Activated CD8-positive, alpha-beta memory T cell treated with anti-CD3 and anti-CD28 coated beads, Interleukin-2, amount 50 U/mL, for 4 hours (primary cell): ENCODE measurements around the gene KLHL3.
A peak's percentile ranks its signal among the peaks of the same experiment; 100 is the strongest.

Experiments
- DNase-seq: peaks from one replicate; pipeline ENCODE4 v3.0.0-alpha.2; 2020

The KLHL3 gene

DNA sequence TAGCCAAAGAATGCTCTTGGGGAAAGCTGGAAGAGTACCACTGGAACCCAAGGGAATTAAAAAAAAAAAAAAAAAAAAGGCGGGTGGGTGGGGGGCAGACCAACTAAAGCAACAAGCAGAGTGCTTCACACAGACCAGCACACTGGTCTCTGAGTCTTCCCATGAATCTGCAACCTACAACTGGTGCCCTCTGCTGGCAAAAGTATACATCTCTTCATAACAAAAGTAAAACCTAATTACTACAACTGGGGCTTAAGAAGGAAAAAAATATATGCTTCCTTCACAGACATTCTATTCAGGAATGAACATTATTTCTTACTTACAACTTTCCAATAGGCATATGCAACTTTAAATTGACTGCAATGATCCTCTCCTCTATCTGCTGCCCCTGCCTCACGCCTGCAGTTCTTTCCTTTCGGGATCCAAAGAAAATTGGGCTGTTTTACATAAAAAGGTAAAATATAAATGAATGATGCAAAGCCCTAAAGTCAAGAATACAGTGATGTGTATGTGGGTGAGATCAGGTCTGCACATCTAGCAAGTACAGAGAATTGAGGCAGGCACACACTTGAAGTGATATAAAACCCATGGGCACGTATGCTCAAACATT lies 7.2 kb upstream of the KLHL3 start:
- DNase-seq = peak; percentile 56

DNA sequence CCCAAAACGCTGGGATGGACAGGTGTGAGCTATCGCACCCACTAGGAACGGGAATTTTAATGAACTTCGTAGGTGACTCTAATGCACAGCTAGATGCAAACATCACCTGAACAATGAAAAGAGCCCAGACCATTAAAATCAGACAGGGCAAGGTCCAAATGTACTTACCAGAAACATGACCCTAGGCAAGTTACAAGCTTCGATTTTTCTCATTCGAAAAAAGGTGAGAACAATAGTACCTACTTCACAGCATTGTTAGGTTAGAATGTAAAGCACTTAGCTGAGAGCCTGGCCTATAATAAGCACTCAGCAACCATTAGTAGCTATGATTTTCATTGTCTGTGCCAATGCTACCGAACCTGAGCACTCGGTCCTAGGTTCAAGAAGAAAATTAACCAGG lies 5.8 kb upstream of the KLHL3 start:
- no peak for DNase-seq

DNA sequence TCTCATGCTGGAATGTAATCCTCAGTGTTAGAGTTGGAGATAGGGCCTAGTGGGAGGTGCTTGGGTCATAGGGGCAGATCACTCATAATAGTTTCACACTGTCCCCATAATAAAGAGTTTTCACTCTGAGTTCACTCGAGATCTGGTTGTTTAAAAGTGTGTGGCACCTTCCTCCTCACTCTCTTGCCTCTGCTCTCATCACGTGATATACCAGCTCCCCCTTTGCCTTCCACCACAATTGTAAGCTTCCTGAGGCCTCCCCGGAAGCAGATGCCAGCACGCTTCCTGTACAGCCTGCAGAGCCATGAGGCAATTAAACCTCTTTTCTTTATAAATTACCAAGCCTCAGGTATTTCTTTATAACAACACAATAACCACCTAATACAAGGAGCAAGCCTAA lies 3.8 kb upstream of the KLHL3 start:
- DNase-seq = no peak

DNA sequence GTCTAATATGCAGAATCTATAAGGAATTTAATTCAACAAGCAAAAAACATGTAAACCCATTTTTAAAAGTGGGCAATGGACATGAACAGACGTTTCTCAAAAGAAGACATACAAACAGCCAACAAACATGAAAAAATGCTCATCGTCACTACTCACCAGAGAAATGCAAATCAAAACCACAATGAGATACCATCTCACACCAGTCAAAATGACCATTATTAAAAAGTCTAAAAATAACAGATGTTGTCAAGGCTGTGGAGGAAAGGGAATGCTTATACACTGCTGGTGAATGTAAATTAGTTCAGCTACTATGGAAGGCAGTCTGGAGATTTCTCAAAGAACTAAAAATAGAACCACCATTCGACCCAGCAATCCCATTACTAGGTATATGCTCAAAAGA lies 3.1 kb upstream of the KLHL3 start:
- DNase-seq = no peak

DNA sequence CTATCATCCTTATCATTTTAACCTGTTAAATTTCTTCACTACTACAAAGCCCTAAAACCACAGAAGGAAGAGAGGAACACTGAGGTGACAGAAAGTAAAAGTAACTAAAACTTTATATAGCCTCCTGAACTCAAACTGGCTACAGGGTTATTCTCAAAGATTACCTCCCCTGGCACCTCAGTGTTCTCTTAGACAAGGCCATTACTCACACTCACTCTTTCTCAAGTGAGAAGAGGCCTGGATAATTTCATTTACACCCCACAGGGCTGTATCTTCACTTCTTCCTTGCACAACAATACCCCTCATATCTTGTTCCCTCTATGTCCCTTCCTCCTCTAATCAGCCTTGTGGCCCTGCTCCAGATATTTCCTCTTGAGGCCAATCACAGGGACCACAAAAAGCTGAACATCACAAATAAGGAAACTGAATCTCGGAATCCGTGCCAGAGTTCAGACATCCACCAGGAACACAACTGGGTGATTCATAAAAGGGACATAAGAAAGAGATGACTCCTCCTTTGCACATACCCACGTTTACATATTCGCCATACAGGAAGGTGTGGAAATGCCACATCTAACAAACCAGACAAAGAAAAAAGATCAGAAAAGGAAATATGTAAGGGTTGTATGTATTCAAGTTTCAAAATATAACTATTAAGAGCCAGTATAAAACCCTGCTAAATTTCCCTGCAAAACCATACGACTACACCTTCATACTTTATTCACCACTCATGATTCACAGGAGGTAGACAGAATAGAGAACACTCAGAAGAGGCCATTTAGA lies 1.7 kb upstream of the KLHL3 start:
- no peak for DNase-seq

DNA sequence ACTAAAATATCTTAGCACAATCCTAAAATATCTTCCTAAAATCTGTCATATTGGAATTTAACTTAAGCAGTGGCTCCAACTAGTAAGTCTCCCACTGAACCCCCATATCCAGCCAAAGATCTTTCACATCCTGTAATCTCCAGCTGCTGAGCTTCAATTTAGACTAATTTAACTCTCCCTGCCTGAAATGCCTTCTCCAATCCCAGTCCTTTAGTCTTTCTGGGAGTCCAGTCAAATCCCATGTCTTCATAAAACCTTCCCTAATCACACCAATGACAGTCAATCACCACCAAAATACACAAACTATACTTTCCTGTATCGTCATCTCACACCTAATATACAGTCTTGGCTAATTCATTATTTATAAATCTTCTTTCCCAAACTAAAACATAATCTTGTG lies 607 bp upstream of the KLHL3 start:
- no peak for DNase-seq

DNA sequence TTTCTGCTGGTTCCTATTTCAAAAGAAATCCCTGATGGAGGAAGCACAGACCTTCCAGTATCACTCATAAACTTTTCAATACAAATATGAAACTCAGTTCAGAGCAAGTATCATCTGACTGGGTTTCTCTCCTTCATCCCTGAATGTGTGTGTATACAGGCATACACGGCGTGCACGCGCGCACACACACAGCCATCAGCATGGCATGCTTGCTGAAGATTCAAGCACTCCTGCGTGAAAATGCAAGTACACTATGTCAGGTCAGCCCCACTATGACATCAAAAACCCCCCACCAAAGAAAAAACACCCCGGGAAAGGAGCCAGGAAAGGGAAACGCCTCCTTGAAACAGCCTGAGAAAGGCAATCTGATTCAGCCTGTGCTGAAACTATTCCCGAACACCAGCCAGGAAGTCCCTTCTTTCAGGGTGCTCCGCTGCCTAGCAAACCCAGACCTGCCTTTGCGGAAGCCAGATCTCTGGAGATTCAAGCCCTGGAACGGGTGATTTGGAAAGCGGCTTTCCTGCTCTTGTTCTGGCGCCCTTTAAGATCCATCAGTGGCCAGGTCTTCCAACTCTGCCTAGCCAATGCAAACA lies 831 bp downstream of the KLHL3 start:
- DNase-seq = no peak

DNA sequence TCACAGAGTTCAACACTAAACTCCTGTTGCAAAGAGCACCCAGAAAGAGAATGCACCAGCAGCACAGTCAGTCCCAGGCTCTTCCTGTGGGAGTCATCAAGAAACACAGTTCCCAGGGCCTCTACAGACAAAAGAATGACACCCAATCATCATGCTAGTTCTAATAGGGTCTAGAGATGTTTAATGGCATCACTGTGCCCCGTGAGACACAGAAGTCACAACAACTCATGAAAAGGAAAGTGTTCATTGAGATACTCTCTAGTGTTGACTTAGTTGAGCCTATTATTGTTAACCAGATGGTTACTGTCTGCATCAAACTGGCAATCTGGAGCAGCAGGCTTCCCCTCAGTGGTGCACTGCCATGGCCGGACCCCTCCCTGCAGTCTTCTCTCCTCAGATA lies 1.6 kb downstream of the KLHL3 start:
- no peak for DNase-seq

DNA sequence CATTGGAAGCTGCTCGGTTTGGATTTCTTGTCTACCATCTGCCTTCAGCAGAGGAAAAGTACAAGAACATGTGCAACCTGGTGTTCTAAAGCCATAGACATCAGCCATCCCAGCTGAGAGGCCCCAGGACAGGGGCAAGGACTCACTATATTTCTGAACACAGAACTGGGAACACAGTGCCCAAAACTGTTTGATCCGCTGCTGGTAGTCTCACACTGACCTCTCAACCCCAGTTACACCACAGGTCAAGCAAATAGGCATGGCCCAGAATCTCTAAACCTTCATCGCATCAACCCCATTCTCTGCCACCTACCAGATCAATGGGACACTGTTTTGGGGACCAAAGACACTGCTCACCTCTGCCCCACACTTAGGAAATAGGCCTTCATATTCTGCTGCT lies 2.0 kb downstream of the KLHL3 start:
- no peak for DNase-seq

DNA sequence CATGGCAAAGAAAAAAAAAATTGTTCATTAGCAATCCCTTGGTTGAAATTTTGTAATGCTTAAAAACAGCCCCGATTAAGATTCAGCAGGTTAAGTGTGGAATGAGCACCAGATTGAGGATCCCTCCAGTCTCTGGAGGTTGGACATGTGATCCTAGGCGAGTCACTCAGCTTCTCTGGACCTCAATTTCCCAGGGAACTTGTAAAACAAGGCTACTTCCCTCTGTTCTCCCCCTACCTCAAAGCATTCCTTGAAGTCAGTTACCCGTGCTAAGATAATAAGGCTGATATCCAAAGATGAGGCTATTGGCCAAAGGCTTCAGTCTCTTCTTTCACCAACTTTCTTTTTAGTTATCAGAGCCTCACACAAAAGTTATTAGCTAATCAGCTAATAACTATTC lies 2.9 kb downstream of the KLHL3 start:
- DNase-seq = no peak

DNA sequence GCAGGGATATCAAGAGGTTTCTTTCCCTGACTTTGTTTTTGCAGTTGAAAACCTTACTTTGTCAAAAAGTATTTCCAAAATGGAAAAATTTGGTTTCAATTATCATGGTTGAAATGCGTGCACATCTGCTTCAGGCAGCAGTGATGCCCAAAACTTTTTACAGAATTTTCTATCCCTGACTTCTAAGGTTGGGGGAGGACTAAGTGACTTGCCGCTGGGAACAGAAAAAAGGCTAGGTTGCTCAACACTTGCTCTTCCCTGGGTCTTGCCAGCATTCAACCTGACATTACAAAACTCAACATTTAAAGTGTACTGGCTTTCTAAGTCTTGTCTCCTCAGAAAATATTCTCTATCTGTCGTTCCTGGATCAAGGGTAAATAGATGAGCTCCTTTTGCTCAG lies 4.7 kb downstream of the KLHL3 start:
- DNase-seq = no peak

DNA sequence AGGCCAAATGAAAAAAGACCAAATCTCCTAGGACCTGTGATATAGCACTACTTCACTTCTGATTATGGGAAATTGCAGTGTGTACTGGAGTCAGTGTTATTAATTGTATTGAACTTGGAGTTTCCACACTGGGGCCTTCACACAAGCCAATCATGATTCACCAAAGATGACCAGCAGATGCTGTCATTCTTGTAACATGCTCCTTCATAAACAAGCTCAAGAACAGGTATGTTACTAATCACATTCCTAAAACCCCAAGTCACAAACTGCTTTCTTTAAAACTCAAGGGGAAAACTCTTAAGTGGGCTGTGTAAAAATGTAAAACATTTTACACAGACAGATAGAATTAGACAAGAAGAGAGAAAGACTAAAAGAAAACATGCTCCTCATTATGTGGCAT lies 5.6 kb downstream of the KLHL3 start:
- no peak for DNase-seq

DNA sequence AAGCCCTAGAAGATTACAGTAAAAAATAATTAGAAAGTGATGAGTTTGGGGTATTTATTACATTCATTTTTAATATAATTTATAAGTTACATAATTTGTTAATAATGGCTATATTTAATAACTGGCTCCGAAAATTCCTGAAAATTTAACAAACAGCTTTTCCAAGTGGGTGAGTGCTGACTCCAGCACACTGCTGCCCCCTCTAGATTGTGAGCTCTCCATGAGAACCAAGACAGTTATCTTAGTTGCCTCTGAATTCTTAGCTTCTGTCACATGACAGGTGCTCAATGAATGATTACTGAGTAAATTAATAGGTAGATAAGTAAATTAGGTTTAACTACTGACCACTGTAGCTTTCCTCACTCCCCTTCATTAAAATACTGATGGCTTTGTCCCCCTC lies 7.8 kb downstream of the KLHL3 start:
- no peak for DNase-seq

DNA sequence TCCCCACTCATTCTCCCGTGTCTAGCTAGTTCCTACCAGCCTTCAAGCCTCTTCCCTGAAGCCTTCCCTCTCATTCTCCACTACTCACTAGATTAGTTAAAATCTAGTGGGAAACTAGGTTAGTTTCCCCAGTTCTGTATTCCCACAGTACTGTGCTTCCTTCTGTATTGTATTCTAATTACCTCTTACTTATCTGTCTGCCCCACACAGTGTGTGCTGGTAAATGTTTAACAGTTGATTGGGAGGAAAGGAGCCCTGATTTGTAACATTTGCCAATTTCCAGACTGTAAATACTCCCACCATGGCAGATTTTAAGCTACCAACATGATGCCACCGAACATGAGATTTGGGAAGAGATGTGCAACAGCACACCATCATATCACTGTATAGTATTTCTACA lies 8.3 kb downstream of the KLHL3 start:
- DNase-seq = no peak

DNA sequence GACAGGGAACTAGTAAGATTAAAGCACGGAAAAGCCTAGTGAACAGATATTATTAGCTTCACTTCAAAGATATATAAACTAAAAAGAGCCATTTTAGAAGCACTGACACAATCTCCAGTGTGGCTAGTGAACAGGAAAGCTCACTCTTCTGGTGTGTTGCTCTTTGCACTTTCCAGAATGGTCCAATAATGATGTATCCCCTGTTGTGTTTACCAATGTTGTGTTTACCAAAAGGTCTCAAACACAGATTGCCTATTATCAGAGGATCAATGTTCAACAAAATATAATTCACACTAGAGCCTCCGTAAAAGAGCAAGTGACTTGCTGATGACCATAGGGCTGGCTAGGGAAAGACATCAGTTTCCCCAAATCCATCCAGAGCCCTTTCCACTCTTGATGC lies 11.6 kb downstream of the KLHL3 start:
- no peak for DNase-seq

DNA sequence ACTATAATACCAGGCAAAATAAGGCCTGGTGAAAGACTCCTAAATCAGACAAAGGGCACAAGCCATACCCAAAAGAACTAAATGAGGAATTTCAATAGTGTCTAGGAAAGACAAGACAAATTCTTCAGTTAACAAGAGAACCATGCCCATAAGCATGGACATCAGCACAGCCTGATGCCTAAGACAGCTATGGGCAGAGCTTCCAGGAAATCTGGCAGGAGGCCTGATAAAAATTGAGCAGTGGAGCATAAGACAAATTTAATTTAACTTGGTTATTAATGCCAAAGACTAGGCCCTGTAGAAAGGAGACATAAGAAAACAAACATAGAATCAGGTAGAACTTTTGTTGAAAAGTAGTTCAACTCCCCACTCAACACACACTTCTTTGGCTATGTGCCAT lies 17.3 kb downstream of the KLHL3 start:
- DNase-seq = no peak

DNA sequence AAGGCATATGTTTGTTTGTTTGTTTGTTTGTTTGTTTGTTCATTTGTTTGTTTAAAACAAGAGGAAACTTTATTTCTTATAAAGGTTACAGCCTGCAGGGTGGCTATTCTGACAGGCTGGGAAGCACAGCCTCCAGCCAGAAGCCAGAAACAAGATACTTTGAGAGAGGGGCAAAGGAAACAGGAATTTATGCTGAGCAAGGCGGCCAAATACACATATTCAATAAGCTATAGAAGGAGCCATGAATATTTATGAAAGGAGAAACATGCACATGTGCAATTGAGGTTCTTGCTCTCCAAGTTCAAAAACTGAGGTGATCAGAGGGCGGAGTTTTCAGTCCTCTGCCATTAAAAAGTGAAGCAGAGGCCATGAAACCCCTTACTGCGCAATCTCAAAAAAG lies 19.6 kb downstream of the KLHL3 start:
- no peak for DNase-seq

DNA sequence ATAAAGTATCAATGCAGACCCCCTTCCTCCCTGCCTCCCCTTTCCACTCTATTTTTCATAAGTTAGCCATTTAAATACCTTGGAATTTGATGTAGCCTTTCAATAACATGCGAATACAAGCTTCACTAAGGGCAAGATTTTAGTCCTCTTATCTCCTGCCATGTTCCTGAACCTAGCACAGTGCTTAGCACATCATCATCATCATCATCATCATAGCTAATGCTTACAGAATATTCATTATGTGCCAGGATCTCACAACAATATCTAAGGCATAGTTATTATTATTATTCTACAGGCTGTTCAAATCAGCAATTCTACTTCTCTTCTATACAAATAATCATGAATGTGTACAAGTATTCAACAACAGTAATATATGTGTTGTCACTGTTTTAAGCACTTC lies 20.4 kb downstream of the KLHL3 start:
- DNase-seq = no peak

DNA sequence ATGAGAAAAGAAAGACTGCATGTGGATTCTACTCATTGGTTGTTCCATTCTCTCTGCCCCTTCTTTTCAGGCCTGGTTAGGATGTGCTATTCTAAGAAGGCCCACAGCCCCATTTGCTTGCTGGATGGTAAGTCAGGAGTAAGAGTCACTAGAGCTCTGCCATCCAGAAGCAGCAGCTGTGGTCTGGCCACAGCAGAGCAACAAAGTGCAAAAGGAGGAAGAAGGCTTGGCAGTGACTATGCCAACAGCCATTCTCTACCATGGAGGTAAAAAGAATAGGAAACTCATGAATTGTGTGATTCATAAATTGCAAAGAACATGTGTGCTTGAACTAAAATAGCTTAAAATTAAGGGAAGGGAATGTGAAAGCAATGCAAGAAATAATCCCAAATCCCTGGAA lies 20.9 kb downstream of the KLHL3 start:
- no peak for DNase-seq

DNA sequence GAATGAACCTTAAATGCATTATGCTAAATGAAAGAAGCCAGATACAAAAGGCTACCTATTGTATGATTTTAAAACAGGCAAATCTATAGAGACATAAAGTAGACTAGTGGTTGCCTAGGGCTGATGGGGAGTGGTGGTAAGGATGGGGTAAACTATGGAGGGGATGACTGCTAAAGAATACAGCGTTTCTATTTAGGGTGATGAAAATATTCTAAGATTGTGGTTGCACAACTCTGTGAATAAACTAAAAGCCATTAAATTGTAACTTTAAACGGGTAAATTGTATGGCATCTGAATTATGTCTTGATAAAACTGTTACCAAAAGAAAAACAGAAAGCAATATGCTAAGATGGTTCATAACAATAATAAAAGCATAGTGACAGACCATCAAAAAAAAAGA lies 21.4 kb downstream of the KLHL3 start:
- DNase-seq = no peak

DNA sequence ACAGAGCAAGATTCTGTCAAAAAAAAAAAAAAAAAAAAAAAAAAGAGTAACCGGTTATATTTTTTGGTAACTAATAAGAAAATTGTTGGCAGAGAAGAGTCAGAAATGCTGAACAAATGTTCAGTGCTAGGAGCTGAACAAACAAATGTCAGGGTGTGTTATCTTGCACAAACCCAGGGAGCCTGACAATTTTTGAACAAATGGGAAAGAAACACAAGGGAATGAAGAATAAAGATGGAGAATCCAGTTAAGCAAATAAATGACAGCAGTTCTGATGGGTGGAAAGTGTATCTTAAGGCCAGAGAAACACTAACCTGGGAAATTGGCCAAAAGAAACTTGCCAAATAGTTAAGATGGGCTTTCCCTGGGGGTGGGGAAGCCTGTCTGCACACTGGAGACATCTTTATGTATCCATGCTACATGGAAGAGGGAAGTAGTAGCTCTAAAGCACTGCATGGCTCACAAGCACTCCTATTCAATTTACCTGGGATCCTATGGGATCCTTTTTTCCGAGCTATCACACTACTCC lies 23.7 kb downstream of the KLHL3 start:
- no peak for DNase-seq

DNA sequence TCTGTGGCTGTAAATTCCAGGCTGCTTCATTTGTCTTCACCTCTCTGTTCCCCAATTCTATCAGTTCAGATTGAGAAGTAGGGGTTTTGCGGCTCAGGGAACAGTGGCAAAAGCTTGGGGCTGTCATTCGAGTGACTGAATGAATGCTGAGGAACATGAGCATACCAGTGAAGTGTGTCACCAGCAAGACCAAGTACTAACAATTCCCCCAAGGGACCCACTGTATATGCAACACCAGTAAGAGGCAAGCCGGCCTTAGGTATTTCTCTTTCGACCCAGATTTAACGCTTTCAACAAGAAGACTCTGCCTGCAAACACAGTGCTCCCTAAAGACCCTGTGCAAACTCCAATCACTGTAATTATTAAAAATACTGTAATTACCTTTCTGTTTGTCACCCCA lies 25.8 kb downstream of the KLHL3 start:
- DNase-seq = no peak

DNA sequence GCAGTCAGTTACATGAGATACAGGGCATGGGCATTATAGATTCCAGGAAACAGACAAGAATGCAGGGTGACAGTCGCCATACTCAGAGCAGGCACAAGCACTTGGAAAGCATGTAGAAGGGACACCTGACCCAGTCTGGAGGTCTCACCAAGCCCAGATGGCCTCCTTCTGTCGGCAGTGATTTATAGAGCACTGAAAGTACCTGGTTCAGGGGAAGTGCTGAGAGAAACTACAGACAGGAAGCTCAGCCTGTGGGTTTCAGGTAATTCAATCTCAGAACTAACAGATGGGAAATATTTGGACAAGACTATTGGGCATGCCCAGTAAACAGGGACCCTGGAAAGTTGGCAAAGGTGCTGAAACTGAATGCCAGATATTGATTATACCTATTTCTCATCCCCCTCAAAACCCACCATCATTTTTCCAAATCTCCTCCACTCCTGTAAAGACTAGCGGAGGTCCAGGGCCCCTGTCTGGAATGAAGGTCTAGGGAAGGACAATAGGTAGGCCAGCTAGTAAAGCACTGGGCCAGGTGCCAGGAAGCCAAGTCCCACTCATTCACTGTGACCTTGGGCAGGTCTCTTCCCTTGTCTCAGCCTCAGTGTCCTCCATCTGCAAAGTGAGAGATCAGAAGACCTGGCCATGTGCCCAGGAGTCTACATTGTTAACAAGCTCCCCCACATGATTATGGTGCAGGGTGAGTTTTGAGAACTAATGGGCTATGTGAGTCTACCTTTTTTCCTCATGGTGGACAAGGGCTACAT lies 26.9 kb downstream of the KLHL3 start:
- no peak for DNase-seq

DNA sequence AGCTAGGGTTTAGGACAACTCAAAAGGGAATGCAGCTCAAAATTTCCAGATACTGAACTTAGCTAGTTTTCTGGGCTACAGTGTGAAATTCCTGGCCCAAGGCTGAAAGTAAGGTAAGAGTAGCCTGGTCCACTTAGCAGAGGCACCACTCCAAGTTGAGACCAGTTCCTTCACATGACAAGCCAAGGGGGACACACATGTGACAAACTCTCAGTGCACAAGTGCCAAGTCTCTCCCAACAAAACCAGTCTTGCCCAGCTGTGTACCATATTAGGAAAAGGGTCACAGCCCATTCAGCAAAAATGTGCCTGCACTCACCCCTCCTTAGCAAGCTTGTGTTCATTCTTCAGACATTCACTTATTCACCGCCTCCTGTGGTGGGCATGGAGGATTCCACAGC lies 27.8 kb downstream of the KLHL3 start:
- DNase-seq = no peak
